Measurements from ENCODE around the gene SKI.

SKI gene

DNA sequence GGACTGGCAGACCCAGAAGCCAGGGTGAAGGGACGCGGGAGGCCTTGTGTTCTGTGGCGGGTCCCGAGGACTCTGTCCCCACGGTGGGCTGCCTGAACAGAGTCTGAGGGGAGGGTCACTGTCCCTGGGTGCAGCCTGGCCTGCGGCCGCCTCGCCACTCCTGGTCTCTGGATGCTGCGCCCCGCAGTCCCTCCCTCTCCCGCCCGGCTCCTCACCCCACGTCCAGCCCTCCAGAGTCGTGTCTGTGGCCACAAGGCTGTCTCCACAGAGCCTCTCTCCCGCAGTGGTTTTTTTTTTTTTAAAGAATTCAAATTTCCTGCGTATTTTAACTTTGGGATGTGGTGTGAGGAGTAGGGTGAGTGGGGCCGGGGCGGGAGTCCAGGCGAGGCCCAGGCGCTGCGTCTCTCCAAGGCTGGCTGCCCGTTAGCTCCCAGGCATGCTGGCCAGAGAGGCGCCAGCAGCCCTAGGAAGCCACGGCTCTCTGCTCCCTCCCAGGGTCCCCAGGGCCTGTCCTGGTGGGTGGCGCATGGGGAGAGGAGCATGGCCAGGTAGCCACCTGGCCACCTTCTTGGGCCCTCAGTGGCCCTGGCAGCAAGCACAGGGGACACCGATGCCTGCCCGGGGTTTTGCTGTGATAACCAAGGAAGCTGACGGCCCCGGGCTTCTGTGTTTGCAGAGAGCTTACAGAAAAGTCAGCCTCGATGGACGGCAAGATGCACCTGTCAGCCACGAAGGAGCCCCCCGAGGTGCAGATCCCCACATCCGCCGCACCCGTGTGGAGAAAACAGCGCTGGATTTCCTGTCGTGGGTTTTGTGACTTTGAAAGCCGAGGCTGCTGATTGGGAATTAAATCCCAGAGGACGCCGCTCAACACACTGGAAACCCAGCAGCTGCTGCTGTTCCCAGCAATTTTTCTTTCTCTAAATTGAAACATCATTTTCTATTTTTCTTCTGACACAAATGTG is 90.5 kb downstream of the SKI start:
- TF ChIP-seq MYC (IDR thresholded peaks at IDR 0.05; ENCODE audit: low read depth, low read length) (no peak), POLR2A (IDR thresholded peaks at IDR 0.05; ENCODE audit: extremely low read depth, insufficient read length) (no peak)
- TF ChIP-seq, protein P1, sequence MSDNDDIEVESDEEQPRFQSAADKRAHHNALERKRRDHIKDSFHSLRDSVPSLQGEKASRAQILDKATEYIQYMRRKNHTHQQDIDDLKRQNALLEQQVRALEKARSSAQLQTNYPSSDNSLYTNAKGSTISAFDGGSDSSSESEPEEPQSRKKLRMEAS (IDR thresholded peaks at IDR 0.05; ENCODE audit: low read depth, low read length), result no peak
- TF ChIP-seq, protein P2, sequence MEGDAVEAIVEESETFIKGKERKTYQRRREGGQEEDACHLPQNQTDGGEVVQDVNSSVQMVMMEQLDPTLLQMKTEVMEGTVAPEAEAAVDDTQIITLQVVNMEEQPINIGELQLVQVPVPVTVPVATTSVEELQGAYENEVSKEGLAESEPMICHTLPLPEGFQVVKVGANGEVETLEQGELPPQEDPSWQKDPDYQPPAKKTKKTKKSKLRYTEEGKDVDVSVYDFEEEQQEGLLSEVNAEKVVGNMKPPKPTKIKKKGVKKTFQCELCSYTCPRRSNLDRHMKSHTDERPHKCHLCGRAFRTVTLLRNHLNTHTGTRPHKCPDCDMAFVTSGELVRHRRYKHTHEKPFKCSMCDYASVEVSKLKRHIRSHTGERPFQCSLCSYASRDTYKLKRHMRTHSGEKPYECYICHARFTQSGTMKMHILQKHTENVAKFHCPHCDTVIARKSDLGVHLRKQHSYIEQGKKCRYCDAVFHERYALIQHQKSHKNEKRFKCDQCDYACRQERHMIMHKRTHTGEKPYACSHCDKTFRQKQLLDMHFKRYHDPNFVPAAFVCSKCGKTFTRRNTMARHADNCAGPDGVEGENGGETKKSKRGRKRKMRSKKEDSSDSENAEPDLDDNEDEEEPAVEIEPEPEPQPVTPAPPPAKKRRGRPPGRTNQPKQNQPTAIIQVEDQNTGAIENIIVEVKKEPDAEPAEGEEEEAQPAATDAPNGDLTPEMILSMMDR (IDR thresholded peaks at IDR 0.05; ENCODE audit: low read depth, low read length), result no peak
- no peak overlapping the region for H3K4me3 ChIP-seq (ENCODE audit: low read depth, low read length)
- no peak for DNase-seq (ENCODE audit: low read depth)

DNA sequence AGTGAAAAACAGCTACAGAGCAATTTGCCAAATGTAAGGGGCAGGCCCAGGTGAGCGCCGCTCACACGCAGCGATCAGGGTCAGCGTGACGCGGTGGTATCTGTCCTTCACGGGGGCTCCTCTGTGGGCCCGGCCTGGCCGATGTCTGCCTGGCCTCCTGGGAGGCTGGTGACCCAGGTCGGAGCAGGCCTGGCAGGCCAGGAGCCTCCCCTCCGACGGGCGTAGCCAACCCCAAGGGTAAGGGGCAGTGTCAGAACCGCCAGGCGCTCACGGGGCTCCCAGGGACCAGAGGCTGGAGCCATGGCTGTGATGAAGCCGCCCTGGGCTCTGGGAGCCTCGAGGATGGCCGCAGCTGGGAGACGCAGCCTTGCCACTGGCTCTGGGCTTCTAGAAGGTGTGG is 91.2 kb downstream of the SKI start:
- no peak overlapping the region for H3K4me3 ChIP-seq (ENCODE audit: low read depth, low read length)
- TF ChIP-seq, protein P1 (IDR thresholded peaks at IDR 0.05; ENCODE audit: low read depth, low read length), result no peak
- TF ChIP-seq POLR2A (IDR thresholded peaks at IDR 0.05; ENCODE audit: extremely low read depth, insufficient read length) (no peak), MYC (IDR thresholded peaks at IDR 0.05; ENCODE audit: low read depth, low read length) (no peak)
- TF ChIP-seq, protein P2 (IDR thresholded peaks at IDR 0.05; ENCODE audit: low read depth, low read length), result no peak
- DNase-seq (ENCODE audit: low read depth), result no peak

DNA sequence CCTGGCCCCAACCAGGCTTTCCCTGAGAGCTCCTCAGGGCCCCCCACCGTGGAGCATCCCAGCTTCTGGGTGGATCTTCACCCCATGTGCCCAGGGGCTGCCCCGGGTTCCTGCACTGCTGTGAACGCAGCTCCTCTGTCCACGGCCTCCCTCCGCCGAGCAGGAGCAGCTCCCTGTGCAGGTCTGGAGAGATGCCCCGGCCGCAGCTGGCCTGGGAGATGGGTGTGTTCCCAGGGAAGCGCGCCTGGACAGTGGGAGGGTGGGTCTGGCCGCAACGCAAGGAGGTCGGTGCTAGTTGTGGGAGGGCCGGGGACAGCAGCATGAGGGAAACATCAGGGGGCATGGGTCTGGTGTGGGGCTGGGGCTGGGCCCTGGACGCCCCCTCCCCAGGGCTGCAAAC is 91.9 kb downstream of the SKI start:
- H3K4me3 ChIP-seq (ENCODE audit: low read depth, low read length), result no peak overlapping the region
- no peak for DNase-seq (ENCODE audit: low read depth)
- TF ChIP-seq, protein P2 (IDR thresholded peaks at IDR 0.05; ENCODE audit: low read depth, low read length), result no peak
- TF ChIP-seq, protein P1 (IDR thresholded peaks at IDR 0.05; ENCODE audit: low read depth, low read length), result no peak
- TF ChIP-seq MYC (IDR thresholded peaks at IDR 0.05; ENCODE audit: low read depth, low read length) (no peak), POLR2A (IDR thresholded peaks at IDR 0.05; ENCODE audit: extremely low read depth, insufficient read length) (no peak)

DNA sequence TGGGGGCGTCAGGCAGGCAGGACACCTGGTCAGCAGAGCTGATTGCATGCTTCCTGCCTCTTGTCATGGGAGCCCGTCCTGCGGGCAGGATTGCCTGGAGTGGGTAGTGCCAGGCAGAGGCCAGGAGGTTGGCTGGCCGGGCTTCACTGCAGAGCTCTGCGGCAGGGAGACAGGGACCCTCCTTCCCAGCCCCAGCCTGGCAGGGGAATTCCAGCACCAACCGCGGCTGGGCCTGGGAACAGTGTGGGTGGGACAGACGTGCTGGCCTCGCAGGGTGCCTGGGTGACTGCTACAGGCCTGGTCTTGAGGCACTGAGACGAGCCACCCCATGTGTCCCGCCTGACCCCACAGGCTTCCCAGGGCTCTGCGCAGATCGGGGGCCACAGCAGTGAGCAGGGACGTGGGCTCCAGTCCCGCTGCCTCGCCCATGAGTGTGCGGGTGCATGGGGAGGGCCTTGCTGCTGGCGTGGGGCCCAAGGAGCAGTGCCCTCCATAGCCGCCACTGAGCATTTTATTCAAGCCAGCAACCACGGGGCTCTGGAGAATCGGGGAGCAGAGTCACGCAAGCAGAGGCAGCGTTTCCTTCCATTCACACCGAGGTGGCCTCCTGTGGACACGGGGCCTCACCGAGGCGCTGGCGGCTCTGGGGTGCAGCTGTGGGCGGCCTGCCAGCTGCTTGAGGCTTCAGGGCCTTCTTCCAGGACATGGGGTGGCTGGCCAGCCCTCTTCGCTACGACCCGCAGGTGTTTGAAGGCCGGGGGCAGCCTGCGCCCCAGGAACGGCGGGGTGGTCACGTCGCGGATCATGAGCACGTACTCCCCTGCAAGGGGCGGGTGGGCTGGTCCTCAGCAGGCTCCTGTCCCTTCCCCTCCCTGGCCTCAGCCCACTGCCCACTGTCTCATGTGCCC is 92.9 kb downstream of the SKI start:
- no peak for DNase-seq (ENCODE audit: low read depth)
- no peak overlapping the region for H3K4me3 ChIP-seq (ENCODE audit: low read depth, low read length)
- TF ChIP-seq POLR2A (IDR thresholded peaks at IDR 0.05; ENCODE audit: extremely low read depth, insufficient read length) (no peak), MYC (IDR thresholded peaks at IDR 0.05; ENCODE audit: low read depth, low read length) (no peak)
- TF ChIP-seq, protein P2 (IDR thresholded peaks at IDR 0.05; ENCODE audit: low read depth, low read length), result no peak
- TF ChIP-seq, protein P1 (IDR thresholded peaks at IDR 0.05; ENCODE audit: low read depth, low read length), result no peak

DNA sequence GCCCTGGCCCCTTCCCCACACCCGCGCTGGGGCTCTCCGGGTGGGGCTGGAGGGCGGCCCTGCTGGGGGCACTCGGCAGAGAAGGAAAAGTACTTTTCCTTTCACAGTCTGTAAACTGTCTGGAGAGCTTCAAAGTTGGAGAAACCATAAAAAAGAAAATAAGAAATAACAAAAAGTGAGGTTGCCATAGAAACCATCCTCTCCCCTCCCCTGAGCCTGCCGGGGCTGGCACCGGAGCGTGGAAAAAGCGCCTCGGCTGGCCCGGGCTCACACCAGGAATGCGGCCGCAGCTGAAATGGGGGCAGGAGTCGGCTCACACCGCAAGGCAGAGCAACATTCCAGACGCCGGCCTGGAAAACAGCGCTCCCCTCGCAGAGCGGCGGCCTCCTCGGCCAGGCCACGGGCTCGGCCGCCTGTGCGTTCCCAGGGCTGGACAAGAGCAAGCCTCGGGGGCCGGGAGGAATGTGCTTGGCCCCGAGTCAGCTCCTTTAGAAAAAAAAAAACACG is 94.0 kb downstream of the SKI start:
- TF ChIP-seq, protein P1 (IDR thresholded peaks at IDR 0.05; ENCODE audit: low read depth, low read length), result no peak
- TF ChIP-seq, protein P2 (IDR thresholded peaks at IDR 0.05; ENCODE audit: low read depth, low read length), result no peak
- TF ChIP-seq MYC (IDR thresholded peaks at IDR 0.05; ENCODE audit: low read depth, low read length), result no peak
- TF ChIP-seq POLR2A (IDR thresholded peaks at IDR 0.05; ENCODE audit: extremely low read depth, insufficient read length), result no peak
- no peak for DNase-seq (ENCODE audit: low read depth)
- no peak overlapping the region for H3K4me3 ChIP-seq (ENCODE audit: low read depth, low read length)
